Retinal pigment epithelial cell (primary cell): ENCODE results near the gene MSI2.

Experiments
- DNase-seq: peaks from one replicate; pipeline ENCODE4 v3.0.0-alpha.2; 2010; ENCODE audit warnings: low read depth
- H3K4me3 ChIP-seq: 2 replicates; pipeline ENCODE4 v1.5.1; 2011; ENCODE audit warnings: mild to moderate bottlenecking, low read length, control low read depth, moderate library complexity
- TF ChIP-seq, protein P1 (sequence below): conservative IDR thresholded peaks from 2 replicates; pipeline ENCODE4 v1.5.1; 2011; ENCODE audit warnings: low read depth, low read length, control low read depth, inconsistent platforms

Gene MSI2

DNA sequence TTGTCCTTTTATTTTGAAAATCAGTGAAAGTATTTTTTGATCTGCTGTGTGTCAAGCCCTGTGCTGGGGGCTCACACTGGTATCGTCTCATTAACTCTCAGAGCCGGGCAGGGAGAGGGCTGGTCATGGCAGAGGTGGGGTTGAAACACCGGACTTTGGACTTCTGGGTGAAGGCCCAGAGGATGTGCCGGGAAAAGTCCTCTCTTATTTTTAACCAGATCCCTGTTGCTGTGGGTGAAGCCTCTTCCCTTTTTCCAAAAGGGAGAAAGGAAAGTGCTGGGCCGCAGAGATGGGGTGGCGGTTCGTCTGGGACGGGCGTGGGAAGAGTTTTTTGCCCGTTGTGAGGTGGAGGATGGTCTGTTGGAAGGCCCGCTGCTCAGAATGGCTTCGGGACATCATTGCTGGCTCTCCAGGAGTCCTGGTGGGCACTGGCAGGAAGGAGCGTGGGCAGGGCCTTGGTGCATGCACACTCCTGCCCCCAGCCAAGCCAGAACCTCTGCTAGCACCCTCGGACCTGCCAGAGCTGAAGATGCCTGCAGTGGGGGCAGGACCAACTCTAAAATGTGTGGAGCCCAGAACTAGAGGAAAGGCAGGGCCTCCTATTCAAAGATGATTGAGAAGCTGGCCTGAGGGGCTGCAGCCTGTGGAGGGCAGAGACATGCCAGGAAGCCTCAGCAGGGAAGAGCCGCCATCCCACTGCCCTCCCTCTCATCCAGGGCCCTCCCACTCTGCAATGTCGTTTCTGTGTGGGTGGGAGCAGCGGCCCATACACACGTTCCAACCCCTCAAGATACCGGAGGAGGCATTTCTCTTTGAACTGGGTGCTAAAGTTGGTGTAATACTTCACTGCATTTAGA lies 275.6 kb downstream of the MSI2 start:
- TF ChIP-seq, protein P1, sequence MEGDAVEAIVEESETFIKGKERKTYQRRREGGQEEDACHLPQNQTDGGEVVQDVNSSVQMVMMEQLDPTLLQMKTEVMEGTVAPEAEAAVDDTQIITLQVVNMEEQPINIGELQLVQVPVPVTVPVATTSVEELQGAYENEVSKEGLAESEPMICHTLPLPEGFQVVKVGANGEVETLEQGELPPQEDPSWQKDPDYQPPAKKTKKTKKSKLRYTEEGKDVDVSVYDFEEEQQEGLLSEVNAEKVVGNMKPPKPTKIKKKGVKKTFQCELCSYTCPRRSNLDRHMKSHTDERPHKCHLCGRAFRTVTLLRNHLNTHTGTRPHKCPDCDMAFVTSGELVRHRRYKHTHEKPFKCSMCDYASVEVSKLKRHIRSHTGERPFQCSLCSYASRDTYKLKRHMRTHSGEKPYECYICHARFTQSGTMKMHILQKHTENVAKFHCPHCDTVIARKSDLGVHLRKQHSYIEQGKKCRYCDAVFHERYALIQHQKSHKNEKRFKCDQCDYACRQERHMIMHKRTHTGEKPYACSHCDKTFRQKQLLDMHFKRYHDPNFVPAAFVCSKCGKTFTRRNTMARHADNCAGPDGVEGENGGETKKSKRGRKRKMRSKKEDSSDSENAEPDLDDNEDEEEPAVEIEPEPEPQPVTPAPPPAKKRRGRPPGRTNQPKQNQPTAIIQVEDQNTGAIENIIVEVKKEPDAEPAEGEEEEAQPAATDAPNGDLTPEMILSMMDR = no peak
- no peak for DNase-seq

GRCh38 chr17:57532556-57532955 lies 276.2 kb downstream of the MSI2 start:
- no peak overlapping the region for H3K4me3 ChIP-seq
- no peak for DNase-seq
- TF ChIP-seq, protein P1 = no peak

More for the DNA sequence above, 275.6 kb downstream of the MSI2 start:
- H3K4me3 ChIP-seq = no peak overlapping the region

DNA sequence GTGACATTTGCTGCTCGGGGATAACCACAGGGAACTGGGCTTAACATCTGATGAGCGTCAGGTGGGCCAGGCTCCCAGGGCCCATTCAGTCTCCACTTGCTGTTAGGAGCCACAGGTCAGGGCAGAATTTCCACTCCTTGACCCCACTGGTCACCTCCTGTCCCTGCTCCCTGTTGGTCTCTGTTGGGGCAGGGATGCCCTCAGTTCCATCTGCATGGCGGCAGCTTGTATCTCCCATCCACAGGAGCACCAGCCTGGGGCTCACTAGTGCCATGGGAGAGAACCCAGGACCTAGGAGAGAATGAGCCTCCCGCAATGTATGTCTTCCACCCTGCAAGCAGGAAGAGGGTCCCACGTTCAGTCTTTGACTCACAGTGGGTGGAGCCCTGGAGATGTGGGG lies 276.6 kb downstream of the MSI2 start:
- TF ChIP-seq, protein P1 = no peak
- no peak overlapping the region for H3K4me3 ChIP-seq
- no peak for DNase-seq

DNA sequence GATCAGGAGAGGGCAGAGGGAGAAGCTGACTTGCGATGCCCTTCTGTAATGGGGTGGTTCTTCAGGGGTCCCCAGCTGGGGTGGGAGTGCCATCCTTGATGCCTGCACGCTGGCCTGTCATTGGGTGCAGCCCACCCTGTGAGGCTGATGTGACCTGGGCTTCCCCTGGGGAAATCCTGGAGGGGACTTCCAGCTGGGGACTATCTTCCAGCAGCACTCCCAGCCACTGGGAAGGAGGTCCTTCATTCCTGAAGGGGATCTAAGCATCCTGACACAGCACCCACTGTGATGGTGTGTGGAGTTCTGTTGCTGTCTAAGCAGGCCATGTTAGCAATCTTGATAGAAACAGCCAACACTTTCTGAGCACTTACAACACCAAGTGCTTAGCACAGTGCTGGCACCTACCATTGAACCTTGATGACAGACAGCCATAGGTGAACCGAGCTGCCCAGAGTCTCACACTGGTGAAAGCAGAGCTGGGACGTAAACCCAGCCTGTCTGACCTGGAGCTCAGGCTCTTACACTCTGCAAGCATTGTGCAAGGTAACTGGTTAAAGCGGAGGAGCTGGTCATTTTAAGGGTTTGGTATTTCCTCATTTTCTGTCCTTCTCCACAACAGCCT lies 277.5 kb downstream of the MSI2 start:
- H3K4me3 ChIP-seq = no peak overlapping the region
- TF ChIP-seq, protein P1 = no peak
- no peak for DNase-seq

DNA sequence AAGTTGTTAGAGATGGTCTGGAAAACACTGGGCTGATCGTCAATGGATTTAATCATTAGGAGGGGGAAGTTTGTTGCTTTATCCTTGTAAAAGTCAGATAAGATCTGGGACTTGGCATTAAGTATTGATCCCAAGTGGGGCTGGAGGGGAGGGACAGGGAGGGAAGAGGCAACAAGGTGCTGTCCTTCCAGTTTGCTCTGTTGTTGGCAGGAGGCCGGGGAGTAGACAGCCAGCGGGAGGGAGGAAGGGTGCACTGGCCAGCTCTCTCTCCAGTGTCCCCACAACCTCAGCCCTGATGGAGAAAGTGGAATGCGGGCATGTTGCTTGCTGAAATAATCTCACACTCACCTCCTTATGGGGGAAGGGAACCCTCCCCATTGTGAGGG lies 278.5 kb downstream of the MSI2 start:
- H3K4me3 ChIP-seq = no peak overlapping the region
- no peak for DNase-seq
- TF ChIP-seq, protein P1 = no peak

- H3K4me3 ChIP-seq = no peak overlapping the region
- no peak for DNase-seq
- TF ChIP-seq, protein P1 = no peak
Observed at GRCh38 chr17:57535249-57535966, 279.1 kb downstream of the MSI2 start.
